HepG2 (cell line): Measurements from ENCODE around the gene ALDOA. TPM values are rescaled to one million over a fixed set of nuclear protein-coding genes. Genes with fewer than 3 reads are reported as not detected.
A peak's percentile ranks its signal among the peaks of the same experiment; 100 is the strongest.

Experiments used
- FOXA3 ChIP-seq: IDR thresholded peaks from 2 replicates; pipeline ENCODE4 v1.6.1; 2016; ENCODE audit warnings: missing genetic modification reagents, missing compliant biosample characterization
- FOXJ3 ChIP-seq: sonication (generic); formaldehyde crosslinking; IDR thresholded peaks from 2 replicates; pipeline ENCODE4 v1.4.0; 2020; ENCODE audit warnings: missing genetic modification reagents, mild to moderate bottlenecking, borderline replicate concordance
- HNRNPL ChIP-seq: fragments of 200-400 bp; formaldehyde crosslinking; IDR thresholded peaks from 2 replicates; pipeline ENCODE4 v1.6.1; 2017; ENCODE audit warnings: mild to moderate bottlenecking, low read depth, low read length
- MEF2D ChIP-seq: sonication (generic); formaldehyde crosslinking; IDR thresholded peaks from 2 replicates; pipeline ENCODE4 v1.5.1; 2020; ENCODE audit warnings: mild to moderate bottlenecking, missing genetic modification reagents
- NFIB ChIP-seq: sonication (generic); formaldehyde crosslinking; IDR thresholded peaks from 2 replicates; pipeline ENCODE4 v1.9.0; 2021; ENCODE audit warnings: missing genetic modification reagents, mild to moderate bottlenecking, borderline replicate concordance
- RBFOX2 ChIP-seq: fragments of 200-400 bp; formaldehyde crosslinking; IDR thresholded peaks from 2 replicates; pipeline ENCODE4 v1.6.1; 2017; ENCODE audit warnings: low read depth, mild to moderate bottlenecking, low read length
- SALL1 ChIP-seq: sonication (generic); formaldehyde crosslinking; IDR thresholded peaks from 2 replicates; pipeline ENCODE4 v1.8.0; 2022; ENCODE audit warnings: mild to moderate bottlenecking, missing genetic modification reagents
- TBX2 ChIP-seq: sonication (generic); formaldehyde crosslinking; IDR thresholded peaks from 2 replicates; pipeline ENCODE4 v1.5.0; 2020; ENCODE audit warnings: missing genetic modification reagents, mild to moderate bottlenecking, borderline replicate concordance
- ZFY ChIP-seq: sonication (generic); formaldehyde crosslinking; IDR thresholded peaks from 2 replicates; pipeline ENCODE4 v1.4.0; 2020; ENCODE audit warnings: missing genetic modification reagents
- ZMYM3 ChIP-seq: sonication (generic); formaldehyde crosslinking; IDR thresholded peaks from 2 replicates; pipeline ENCODE4 v1.5.1; 2020; ENCODE audit warnings: mild to moderate bottlenecking, missing genetic modification reagents
- ZNF451 ChIP-seq: sonication (generic); formaldehyde crosslinking; IDR thresholded peaks from 2 replicates; pipeline ENCODE4 v1.5.0; 2020; ENCODE audit warnings: mild to moderate bottlenecking, missing genetic modification reagents
- ZNF773 ChIP-seq: sonication (generic); formaldehyde crosslinking; IDR thresholded peaks from 2 replicates; pipeline ENCODE4 v1.4.0; 2020; ENCODE audit warnings: missing genetic modification reagents, borderline replicate concordance
- polyA plus RNA-seq, 8 experiments: library from polyadenylated mRNA; depleted of rRNA in 3 of 8; stranded (reverse) in 7 of 8; unstranded in 1 of 8; fragments of >200 nt; fragmentation: Illumina TruSeq in 4 of 8; extraction: Trizol in 4 of 8; gene quantifications; 2 replicates each; pipeline versions ENCODE4 v1.2.1 to v1.2.3, GENCODE V29; 2011 to 2016; ENCODE audit warnings: low read depth in 4 of 8, missing spikeins in 1 of 8, mixed read lengths in 1 of 8; ENCODE audit not compliant: insufficient read depth in 1 of 8
- total RNA-seq, 5 experiments: library from RNA; depleted of rRNA; stranded (reverse); fragments of >200 nt; fragmentation: Illumina TruSeq; extraction: Trizol; gene quantifications; 2 replicates each; pipeline ENCODE4 v1.2.3, GENCODE V29; 2016; ENCODE audit warnings: low read depth in 1 of 5
- TF ChIP-seq, protein P1 (sequence below): sonication (generic); formaldehyde crosslinking; IDR thresholded peaks from 2 replicates; pipeline ENCODE4 v1.4.0; 2020; ENCODE audit warnings: missing genetic modification reagents
- TF ChIP-seq, protein P2 (sequence below), 2 experiments: sonication (generic) in 1 of 2; formaldehyde crosslinking in 1 of 2; IDR thresholded peaks; 2 replicates each; pipeline versions ENCODE4 v1.4.0 to v1.6.1; 2016 to 2020; ENCODE audit warnings: borderline replicate concordance in 1 of 2, low read depth in 1 of 2, mild to moderate bottlenecking in 1 of 2, missing genetic modification reagents in 1 of 2
- TF ChIP-seq, protein P3 (sequence below): IDR thresholded peaks from 2 replicates; pipeline ENCODE4 v1.6.1; 2016
- TF ChIP-seq, protein P4 (sequence below): sonication (generic); formaldehyde crosslinking; IDR thresholded peaks from 2 replicates; pipeline ENCODE4 v1.4.0; 2020; ENCODE audit warnings: missing genetic modification reagents, borderline replicate concordance
- TF ChIP-seq, protein P5 (sequence below): sonication (generic); formaldehyde crosslinking; IDR thresholded peaks from 2 replicates; pipeline ENCODE4 v1.4.0; 2020; ENCODE audit warnings: missing genetic modification reagents

Gene ALDOA
- total and polyA plus RNA-seq, 2 of the 13 experiments (the other 11 are each of a cell fraction or from before 2014, with no cell fraction given), result 925 to 1,884 TPM

DNA sequence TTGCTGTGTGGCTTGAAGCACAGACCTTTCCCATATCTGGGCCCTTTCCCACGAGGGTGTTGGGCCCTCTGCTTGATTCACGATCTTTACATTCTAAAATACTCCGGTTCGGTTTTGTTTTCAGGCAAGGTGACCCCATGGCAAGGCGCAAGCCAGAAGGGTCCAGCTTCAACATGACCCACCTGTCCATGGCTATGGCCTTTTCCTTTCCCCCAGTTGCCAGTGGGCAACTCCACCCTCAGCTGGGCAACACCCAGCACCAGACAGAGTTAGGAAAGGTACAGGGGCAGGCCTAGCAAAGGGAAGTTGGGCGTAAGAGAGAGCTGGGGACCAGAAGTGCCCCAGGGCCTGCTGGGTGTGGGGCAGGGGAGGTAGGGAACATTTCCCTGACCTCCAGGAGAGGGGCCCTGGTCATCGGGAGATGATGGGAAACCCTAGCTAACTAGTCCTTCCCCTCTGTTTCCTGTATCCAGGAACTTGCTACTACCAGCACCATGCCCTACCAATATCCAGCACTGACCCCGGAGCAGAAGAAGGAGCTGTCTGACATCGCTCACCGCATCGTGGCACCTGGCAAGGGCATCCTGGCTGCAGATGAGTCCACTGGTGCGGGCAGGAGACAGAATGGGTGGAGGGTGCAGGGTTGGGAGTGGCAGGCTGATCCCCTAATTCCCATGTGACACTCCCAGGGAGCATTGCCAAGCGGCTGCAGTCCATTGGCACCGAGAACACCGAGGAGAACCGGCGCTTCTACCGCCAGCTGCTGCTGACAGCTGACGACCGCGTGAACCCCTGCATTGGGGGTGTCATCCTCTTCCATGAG is 1.4 kb downstream of the ALDOA start (continued):
- TF ChIP-seq ZMYM3 (CRISPR knock-in tag) (0 out of 2 replicates have a peak, but pooled peaks have one; percentile 10), NFIB (CRISPR knock-in tag) (no peak), MEF2D (CRISPR knock-in tag) (peak; percentile 22; the same call in 1 of the 2 replicates), RBFOX2 (peak; percentile 69), ZNF773 (CRISPR knock-in tag) (no peak), FOXA3 (CRISPR knock-in tag) (no peak), SALL1 (peak; percentile 51; the same call in 1 of the 2 replicates), TBX2 (CRISPR knock-in tag) (0 out of 2 replicates have a peak, but pooled peaks have one; percentile 46), FOXJ3 (CRISPR knock-in tag) (no peak), ZNF451 (CRISPR knock-in tag) (peak; percentile 57; the same call in 1 of the 2 replicates), HNRNPL (peak; percentile 76), ZFY (CRISPR knock-in tag) (no peak; the same call in 1 of the 2 replicates)
- TF ChIP-seq, protein P1, sequence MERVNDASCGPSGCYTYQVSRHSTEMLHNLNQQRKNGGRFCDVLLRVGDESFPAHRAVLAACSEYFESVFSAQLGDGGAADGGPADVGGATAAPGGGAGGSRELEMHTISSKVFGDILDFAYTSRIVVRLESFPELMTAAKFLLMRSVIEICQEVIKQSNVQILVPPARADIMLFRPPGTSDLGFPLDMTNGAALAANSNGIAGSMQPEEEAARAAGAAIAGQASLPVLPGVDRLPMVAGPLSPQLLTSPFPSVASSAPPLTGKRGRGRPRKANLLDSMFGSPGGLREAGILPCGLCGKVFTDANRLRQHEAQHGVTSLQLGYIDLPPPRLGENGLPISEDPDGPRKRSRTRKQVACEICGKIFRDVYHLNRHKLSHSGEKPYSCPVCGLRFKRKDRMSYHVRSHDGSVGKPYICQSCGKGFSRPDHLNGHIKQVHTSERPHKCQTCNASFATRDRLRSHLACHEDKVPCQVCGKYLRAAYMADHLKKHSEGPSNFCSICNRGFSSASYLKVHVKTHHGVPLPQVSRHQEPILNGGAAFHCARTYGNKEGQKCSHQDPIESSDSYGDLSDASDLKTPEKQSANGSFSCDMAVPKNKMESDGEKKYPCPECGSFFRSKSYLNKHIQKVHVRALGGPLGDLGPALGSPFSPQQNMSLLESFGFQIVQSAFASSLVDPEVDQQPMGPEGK, result no peak
- TF ChIP-seq, protein P2, sequence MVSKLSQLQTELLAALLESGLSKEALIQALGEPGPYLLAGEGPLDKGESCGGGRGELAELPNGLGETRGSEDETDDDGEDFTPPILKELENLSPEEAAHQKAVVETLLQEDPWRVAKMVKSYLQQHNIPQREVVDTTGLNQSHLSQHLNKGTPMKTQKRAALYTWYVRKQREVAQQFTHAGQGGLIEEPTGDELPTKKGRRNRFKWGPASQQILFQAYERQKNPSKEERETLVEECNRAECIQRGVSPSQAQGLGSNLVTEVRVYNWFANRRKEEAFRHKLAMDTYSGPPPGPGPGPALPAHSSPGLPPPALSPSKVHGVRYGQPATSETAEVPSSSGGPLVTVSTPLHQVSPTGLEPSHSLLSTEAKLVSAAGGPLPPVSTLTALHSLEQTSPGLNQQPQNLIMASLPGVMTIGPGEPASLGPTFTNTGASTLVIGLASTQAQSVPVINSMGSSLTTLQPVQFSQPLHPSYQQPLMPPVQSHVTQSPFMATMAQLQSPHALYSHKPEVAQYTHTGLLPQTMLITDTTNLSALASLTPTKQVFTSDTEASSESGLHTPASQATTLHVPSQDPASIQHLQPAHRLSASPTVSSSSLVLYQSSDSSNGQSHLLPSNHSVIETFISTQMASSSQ (IDR thresholded peaks at IDR 0.05; ENCODE audit: low read depth), result no peak
- TF ChIP-seq, protein P2 (CRISPR knock-in tag; IDR thresholded peaks at IDR 0.05; ENCODE audit: borderline replicate concordance), result 0 out of 2 replicates have a peak, but pooled peaks have one; percentile 2
- TF ChIP-seq, protein P3, sequence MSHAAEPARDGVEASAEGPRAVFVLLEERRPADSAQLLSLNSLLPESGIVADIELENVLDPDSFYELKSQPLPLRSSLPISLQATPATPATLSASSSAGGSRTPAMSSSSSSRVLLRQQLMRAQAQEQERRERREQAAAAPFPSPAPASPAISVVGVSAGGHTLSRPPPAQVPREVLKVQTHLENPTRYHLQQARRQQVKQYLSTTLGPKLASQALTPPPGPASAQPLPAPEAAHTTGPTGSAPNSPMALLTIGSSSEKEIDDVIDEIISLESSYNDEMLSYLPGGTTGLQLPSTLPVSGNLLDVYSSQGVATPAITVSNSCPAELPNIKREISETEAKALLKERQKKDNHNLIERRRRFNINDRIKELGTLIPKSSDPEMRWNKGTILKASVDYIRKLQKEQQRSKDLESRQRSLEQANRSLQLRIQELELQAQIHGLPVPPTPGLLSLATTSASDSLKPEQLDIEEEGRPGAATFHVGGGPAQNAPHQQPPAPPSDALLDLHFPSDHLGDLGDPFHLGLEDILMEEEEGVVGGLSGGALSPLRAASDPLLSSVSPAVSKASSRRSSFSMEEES (CRISPR knock-in tag), result no peak
- TF ChIP-seq, protein P4, sequence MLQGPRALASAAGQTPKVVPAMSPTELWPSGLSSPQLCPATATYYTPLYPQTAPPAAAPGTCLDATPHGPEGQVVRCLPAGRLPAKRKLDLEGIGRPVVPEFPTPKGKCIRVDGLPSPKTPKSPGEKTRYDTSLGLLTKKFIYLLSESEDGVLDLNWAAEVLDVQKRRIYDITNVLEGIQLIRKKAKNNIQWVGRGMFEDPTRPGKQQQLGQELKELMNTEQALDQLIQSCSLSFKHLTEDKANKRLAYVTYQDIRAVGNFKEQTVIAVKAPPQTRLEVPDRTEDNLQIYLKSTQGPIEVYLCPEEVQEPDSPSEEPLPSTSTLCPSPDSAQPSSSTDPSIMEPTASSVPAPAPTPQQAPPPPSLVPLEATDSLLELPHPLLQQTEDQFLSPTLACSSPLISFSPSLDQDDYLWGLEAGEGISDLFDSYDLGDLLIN (CRISPR knock-in tag), result no peak
- TF ChIP-seq, protein P5, sequence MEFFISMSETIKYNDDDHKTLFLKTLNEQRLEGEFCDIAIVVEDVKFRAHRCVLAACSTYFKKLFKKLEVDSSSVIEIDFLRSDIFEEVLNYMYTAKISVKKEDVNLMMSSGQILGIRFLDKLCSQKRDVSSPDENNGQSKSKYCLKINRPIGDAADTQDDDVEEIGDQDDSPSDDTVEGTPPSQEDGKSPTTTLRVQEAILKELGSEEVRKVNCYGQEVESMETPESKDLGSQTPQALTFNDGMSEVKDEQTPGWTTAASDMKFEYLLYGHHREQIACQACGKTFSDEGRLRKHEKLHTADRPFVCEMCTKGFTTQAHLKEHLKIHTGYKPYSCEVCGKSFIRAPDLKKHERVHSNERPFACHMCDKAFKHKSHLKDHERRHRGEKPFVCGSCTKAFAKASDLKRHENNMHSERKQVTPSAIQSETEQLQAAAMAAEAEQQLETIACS, result no peak
